COLO668 (cell line): ENCODE measurements around the gene SNCG.
A peak's percentile ranks its signal among the peaks of the same experiment; 100 is the strongest.
"Not testable (repeated sequence)": the region's sequence is repeated elsewhere in the genome, so short reads cannot be mapped to it uniquely, and the experiment has no call there.

ENCODE experiments used
- DNase-seq: peaks from one replicate; lab custom pipeline; 2025; ENCODE audit not compliant: unreplicated experiment; lab: John Stamatoyannopoulos, UW

Gene SNCG

GRCh38 chr10:86944907-86945306 is 13.5 kb upstream of the SNCG start:
- no peak for DNase-seq

DNA sequence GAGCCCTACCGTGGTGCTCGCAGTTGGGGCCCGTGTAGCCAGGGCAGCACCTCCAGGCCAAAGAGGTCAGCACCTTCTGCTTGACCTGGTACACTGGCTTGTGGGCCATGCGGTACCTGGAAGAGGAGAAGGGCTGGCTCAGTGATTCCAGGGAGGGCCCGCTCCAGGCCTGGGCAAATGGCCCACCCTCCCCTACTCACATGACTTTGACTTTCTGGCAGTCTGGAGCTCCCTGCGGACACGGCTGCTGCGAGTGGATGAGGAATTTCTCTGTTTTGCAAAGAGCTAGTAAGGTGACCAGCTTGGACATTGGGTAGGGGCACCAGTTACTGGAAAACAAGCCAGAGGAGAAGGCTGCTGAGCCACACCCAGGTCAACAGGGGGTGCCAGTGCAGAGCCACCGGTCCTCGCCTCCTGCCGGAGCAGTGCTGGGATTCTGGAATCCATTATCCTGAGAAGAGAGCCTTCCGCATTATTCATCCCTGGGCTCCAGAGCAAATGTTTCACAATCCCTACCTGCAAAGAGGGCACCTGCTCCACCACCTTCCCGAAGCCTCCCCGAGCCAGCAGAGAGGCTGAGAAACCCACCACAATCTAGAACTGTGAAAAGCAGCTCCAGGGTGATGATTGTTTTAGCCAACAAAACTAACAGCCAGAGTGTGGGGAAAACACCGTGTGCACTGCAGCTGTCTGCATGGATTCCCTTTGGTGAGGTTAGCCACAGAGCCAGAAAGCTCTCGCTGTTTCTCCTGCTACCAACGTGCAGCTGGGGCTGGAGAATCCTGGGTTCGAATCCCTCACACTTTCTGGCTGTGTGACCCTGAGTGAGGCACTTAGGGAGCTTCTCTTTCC is 12.8 kb upstream of the SNCG start:
- no peak for DNase-seq

GRCh38 chr10:86946213-86947155 is 11.9 kb upstream of the SNCG start:
- peak; percentile 79 for DNase-seq

DNA sequence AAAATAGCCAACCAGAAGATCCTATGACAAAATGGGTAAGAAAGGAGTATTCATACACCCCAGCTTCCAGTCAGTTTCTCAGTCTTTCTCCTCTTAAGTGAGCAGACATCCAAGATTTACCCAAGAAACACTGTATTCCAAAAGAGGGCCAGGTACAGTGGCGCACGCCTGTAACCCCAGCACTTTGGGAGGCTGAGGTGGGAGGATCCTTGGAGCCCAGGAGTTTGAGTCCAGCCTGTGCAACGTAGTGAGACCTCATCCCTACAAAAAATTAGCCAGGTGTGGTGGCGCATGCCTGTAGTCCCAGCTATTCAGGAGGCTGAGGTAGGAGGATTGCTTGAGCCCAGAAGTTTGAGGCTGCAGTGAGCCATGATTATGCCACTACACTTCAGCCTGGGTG is 10.6 kb upstream of the SNCG start:
- not testable (repeated sequence) for DNase-seq

GRCh38 chr10:86950349-86950748 is 8.1 kb upstream of the SNCG start:
- no peak for DNase-seq

GRCh38 chr10:86951184-86951761 is 7.1 kb upstream of the SNCG start:
- no peak for DNase-seq

- no peak for DNase-seq
Measured at GRCh38 chr10:86952106-86952505, 6.3 kb upstream of the SNCG start.

DNA sequence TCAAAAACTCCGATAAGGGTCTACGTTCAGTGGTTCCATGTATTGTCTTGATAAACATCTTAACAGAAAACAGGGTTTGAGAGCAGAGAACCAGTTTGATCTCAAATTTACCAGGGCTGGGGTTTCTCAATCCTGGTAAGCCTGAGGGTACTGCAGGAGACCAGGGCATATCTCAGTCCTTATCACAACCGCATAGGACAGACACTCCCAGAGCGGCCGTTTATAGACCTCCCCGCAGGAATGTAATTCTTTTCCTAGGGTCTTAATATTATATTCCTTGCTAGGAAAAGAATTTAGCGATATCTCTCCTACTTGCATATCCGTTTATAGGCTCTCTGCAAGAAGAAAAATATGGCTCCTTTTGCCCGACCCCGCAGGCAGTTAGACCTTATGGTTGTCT is 5.7 kb upstream of the SNCG start:
- DNase-seq = not testable (repeated sequence)

DNA sequence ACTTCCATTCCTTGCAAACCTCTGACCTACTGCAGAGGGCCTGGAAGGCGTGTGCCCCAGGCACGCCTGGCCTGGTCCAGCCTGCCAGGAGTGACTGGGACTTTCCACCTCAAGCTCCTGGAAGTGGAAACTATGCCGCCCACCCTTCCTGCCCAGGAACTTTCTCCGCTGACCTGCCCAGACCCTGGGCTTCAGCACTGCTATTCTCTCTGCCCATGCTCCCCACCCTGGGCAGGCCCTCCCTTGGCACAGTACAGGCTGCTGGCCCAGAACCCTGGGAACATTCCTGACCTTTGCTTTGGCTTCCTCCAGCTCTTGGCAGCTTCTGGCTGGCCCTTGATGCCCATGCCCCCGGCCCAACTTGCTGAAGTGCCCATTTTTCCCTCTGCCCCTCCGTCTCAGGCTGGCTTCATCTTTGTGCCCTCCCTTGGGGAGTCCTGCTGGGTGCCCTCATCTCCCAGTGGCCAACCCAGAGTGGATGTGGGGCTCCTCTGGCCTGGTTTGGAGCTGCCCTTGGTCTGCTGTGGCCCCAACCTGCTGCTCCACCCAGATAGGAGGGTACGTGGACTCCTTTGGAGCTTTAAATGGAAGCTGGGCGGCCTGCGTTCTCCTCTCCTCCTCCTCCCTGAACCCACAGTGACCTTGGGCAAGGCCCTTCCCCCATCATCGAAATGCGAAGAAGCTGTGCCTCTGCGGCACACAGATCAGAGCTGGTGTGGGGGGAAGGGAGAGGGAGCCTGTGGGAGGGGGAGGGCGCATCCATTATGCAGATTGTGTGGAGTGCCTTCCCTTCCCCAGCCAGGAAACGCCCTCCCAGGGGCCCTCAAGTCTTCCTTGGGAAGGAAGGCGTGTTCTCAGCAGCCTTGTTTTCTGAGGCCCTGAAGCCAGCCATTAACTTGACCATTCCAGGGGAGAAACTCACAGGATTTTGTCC is 4.4 kb upstream of the SNCG start:
- DNase-seq = no peak

- no peak for DNase-seq
Measured at GRCh38 chr10:86954681-86955500, 3.5 kb upstream of the SNCG start.

GRCh38 chr10:86955501-86956194 is 2.8 kb upstream of the SNCG start:
- no peak for DNase-seq

GRCh38 chr10:86956195-86956847 is 2.1 kb upstream of the SNCG start:
- DNase-seq = no peak

DNA sequence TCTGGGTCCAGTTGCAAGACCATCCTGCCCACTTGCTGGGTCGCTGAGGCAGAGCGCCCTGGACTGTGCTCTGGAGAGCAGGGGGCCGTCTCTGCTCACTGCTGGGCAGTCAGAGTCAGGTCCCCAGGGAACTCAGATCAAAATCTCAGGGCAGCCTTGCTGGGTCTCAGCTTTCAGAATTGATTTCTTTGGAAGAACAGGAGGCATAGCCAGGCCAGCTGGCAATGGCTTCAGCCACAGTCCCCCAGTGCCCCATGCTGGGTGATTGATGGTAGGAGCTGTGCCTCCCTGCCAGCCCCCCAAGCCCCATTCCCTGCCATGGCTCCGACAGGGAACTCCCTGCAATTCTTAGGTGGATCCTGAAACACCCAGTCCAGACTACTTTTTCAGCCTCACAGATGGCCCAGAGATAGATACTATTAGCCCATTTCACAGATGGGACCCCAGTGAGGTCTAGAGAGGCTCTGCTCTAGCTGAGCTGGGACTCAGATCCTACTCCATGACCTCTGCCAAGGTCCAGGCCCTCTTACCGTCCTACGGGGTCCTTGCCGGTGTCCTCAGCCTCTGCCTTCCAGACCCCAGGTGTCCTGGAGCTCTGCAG is 1.5 kb upstream of the SNCG start:
- DNase-seq = no peak

GRCh38 chr10:86957471-86958115 is 806 bp upstream of the SNCG start, which contains the start of gene MMRN2:
Gene MMRN2, minus strand, starts transcription at chr10:86957615. Its CDS starts 74 bp downstream, at chr10:86957541.
- no peak for DNase-seq

DNA sequence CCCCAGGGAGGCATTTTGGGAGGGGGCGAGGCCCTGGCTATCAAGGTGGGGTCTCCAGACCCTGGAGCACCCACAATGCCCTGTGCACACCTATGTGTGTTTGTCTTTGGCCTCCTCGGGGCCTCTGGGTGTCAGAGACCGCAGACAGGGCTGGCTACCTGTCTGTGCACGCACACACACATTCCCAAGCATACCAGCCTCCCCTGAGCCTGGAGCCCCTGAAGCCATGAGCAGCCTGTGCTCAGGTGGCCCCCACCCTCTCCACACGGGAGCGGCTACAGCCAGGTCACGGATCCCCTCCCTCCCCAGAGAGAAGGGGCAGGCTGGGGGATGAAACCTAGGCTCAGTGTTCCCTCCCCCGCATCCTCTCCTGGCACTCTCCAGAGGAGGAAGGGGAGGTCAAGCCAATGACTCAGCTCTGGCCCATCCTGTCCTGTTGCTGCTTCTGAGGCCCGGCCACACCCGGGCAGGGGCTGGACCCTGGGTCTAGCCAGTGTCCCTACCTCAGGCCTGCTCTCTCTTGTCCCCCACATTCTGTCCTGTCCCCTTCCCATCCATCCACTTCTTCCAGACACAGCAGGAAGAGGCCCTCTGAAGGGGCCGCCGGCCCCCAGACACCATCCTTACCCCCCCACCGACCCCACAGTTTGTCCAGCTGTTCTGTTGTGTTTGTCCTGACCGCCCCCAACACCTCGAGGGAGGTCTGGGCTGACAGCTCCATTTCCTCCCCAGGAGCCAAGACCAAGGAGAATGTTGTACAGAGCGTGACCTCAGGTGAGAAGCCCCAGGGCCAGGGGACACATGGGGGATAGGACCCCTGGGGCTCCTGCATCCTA is 720 bp downstream of the SNCG start:
- no peak for DNase-seq

DNA sequence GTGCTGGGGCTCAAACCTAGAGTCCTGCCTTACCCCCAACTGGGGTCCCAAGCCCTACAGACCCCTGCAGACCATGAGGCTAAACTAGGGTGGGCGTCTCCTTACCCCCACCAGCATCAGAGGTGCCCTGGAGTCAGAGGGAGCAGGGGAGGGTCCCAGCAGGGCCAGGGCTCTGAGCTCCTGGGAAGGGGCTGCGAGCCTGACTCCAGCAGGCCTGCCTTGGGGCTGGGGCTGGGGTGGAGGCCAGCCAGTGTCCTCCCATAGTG is 1.3 kb downstream of the SNCG start:
- DNase-seq = no peak
